PC-9 (cell line): Measurements from ENCODE around the gene TOR3A. TPM values are rescaled to one million over a fixed set of nuclear protein-coding genes. Genes with fewer than 3 reads are reported as not detected.

ENCODE experiments used
- BruUV-seq: library from RNA; stranded (reverse); fragments of 400-500 nt; replicated peaks from 2 replicates; lab custom pipeline; 2021; lab: Mats Ljungman, UMichigan
- CTCF ChIA-PET: fragments of 300-600 bp; sonication (Branson Sonifier 250); formaldehyde crosslinking; loops from one replicate; lab custom pipeline; 2022; ENCODE audit warnings: antibody characterized with exemption; lab: Charles Lee
- POLR2A ChIA-PET: fragments of 300-600 bp; sonication (Branson Sonifier 250); formaldehyde crosslinking; loops from one replicate; lab custom pipeline; 2022; ENCODE audit warnings: antibody characterized with exemption; ENCODE audit not compliant: unreplicated experiment; lab: Charles Lee
- DNase-seq, 2 experiments: peaks; one replicate each; pipeline versions ENCODE4 v3.0.0 to v3.0.0-alpha.2; 2015 to 2022; ENCODE audit warnings: mixed read lengths in 1 of 2
- H2AFZ ChIP-seq: fragments of 200-600 bp; sonication (generic); 2 replicates; pipeline ENCODE4 v1.8.1; 2017; ENCODE audit warnings: antibody characterized with exemption
- H3F3A ChIP-seq: fragments of 200-600 bp; sonication (generic); 2 replicates; pipeline ENCODE4 v1.8.1; 2017; ENCODE audit warnings: antibody characterized with exemption, mild to moderate bottlenecking, low read depth; ENCODE audit not compliant: insufficient read depth
- H3K27ac ChIP-seq: fragments of 200-600 bp; sonication (generic); 2 replicates; pipeline ENCODE4 v1.6.1; 2016; ENCODE audit warnings: mixed run types
- H3K27me3 ChIP-seq: fragments of 200-600 bp; sonication (generic); 2 replicates; pipeline ENCODE4 v1.6.1; 2016; ENCODE audit warnings: low read depth, mixed run types; ENCODE audit not compliant: insufficient read depth
- H3K36me3 ChIP-seq: fragments of 200-600 bp; sonication (generic); 2 replicates; pipeline ENCODE4 v1.6.1; 2016; ENCODE audit warnings: low read depth, mixed run types
- H3K4me1 ChIP-seq: fragments of 200-600 bp; sonication (generic); replicated peaks from 2 replicates; pipeline ENCODE4 v1.6.1; 2016; ENCODE audit warnings: mixed run types; ENCODE audit not compliant: insufficient read depth
- H3K4me2 ChIP-seq: fragments of 200-600 bp; sonication (generic); 2 replicates; pipeline ENCODE4 v1.6.1; 2017; ENCODE audit warnings: mixed run types
- H3K4me3 ChIP-seq: fragments of 200-600 bp; sonication (generic); 2 replicates; pipeline ENCODE4 v1.6.1; 2016; ENCODE audit warnings: mixed run types
- H3K79me2 ChIP-seq: fragments of 200-600 bp; sonication (generic); 2 replicates; pipeline ENCODE4 v1.6.1; 2017; ENCODE audit warnings: low read depth, mixed run types
- H3K9me2 ChIP-seq: fragments of 200-600 bp; sonication (generic); 2 replicates; pipeline ENCODE4 v1.8.1; 2017; ENCODE audit warnings: mild to moderate bottlenecking; ENCODE audit not compliant: insufficient read depth
- H3K9me3 ChIP-seq: fragments of 200-600 bp; sonication (generic); 2 replicates; pipeline ENCODE4 v1.8.1; 2016; ENCODE audit warnings: low read depth; ENCODE audit not compliant: insufficient read depth
- H4K20me1 ChIP-seq: fragments of 200-600 bp; sonication (generic); 2 replicates; pipeline ENCODE4 v1.8.1; 2017; ENCODE audit not compliant: insufficient read depth
- EZH2 ChIP-seq: fragments of 200-600 bp; sonication (generic); IDR thresholded peaks from 2 replicates; pipeline ENCODE4 v1.8.0; 2017; ENCODE audit warnings: antibody characterized with exemption, low read depth
- intact Hi-C: fragments of 100-400 bp; cut with micrococcal nuclease; formaldehyde crosslinking; loops from one replicate; pipeline ENCODE4 v1.10.0; 2022; ENCODE audit not compliant: unreplicated experiment
- total RNA-seq: library from RNA; stranded (reverse); gene quantifications from 2 replicates; pipeline ENCODE4 v1.2.3, GENCODE V29; 2021
- TF ChIP-seq, protein P1 (sequence below): fragments of 200-600 bp; sonication (generic); conservative IDR thresholded peaks from 2 replicates; pipeline ENCODE4 v1.6.1; 2017; ENCODE audit warnings: mixed run types, antibody characterized with exemption, mild to moderate bottlenecking, moderate library complexity

TOR3A gene
- total RNA-seq, 1 experiment from 2014 or later: 31.6 TPM

DNA sequence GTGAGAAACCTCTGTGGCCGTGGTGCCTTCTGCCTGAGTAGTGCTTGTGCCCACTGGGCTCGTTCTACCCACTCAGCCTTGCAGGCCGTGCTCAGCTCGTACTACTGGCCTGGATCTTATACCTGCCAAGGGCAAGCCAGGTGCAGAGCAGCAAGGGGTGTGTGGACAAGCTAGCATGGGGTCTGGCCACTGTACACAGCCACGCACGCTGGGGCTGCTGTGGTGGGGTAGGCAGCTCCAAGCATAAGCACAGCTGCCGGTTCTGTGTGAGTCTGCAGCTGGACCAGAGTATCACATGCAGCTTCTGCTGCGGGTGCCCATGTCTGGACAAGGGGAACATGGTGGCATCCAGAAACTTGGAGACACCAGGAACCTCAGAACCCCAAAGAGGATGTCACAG lies 39.8 kb upstream of the TOR3A start:
- Histone ChIP-seq H3K4me2 (no peak overlapping the region), H3K79me2 (peaks cover 54% of the 10 kb centered on the region), H2AFZ (no peak overlapping the region), H3K4me1 (peaks cover 22% of the 10 kb centered on the region), H3K9me3 (no peaks in the 10 kb centered on the region), H3K4me3 (no peak overlapping the region), H3K9me2 (no peaks in the 10 kb centered on the region), H3K27ac (no peak overlapping the region), H3K36me3 (0 out of 2 replicates have a peak, but pooled peaks cover 9% of the 10 kb centered on the region), H4K20me1 (no peaks in the 10 kb centered on the region), H3F3A (peaks cover 18% of the 10 kb centered on the region), H3K27me3 (no peaks in the 10 kb centered on the region)
- POLR2A ChIA-PET: no interaction called here
- DNase-seq: no peak
- CTCF ChIA-PET: no interaction called here
- no TSS peak for BruUV-seq
- intact Hi-C loops: no loop called here
- TF ChIP-seq, protein P1, sequence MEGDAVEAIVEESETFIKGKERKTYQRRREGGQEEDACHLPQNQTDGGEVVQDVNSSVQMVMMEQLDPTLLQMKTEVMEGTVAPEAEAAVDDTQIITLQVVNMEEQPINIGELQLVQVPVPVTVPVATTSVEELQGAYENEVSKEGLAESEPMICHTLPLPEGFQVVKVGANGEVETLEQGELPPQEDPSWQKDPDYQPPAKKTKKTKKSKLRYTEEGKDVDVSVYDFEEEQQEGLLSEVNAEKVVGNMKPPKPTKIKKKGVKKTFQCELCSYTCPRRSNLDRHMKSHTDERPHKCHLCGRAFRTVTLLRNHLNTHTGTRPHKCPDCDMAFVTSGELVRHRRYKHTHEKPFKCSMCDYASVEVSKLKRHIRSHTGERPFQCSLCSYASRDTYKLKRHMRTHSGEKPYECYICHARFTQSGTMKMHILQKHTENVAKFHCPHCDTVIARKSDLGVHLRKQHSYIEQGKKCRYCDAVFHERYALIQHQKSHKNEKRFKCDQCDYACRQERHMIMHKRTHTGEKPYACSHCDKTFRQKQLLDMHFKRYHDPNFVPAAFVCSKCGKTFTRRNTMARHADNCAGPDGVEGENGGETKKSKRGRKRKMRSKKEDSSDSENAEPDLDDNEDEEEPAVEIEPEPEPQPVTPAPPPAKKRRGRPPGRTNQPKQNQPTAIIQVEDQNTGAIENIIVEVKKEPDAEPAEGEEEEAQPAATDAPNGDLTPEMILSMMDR: no peak
- TF ChIP-seq EZH2: no peak

DNA sequence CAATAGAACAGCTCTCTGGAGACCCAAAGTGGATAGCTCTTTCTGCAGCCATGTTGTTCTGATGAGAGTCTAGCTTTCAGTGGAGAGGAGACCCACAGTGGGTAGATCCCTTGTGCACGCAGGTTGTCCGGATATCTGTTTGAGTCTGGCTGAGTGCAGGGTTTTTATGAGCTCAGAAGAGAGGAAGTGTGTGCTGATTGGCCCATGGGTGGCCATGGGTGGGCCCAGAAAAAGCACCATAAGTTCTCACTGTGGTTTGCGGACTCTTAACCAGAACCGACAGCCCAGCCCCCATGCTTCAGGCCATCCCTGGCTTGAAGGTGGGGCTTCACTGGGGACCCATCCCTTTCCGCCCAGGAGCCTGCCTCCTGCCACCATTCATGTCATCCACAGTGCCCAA lies 39.2 kb upstream of the TOR3A start:
- no peaks in the 10 kb centered on the region for H3K27me3 ChIP-seq
- CTCF ChIA-PET: interaction anchor here (0.5 kb wide), 1 partner anchor 15 kb away, joined by 3 read pairs; no protein-coding TSS in a partner anchor
- DNase-seq: no peak
- no peak overlapping the region for H2AFZ ChIP-seq
- TF ChIP-seq EZH2: no peak
- TF ChIP-seq, protein P1: no peak
- 0 out of 2 replicates have a peak, but pooled peaks cover 9% of the 10 kb centered on the region for H3K36me3 ChIP-seq
- H3K27ac ChIP-seq: no peak overlapping the region
- H3K4me1 ChIP-seq: peaks cover 17% of the 10 kb centered on the region
- intact Hi-C loops: no loop called here
- H3F3A ChIP-seq: peaks cover 12% of the 10 kb centered on the region
- peaks cover 55% of the 10 kb centered on the region for H3K79me2 ChIP-seq
- BruUV-seq: no TSS peak
- no peaks in the 10 kb centered on the region for H3K9me2 ChIP-seq
- H3K9me3 ChIP-seq: no peaks in the 10 kb centered on the region
- no peaks in the 10 kb centered on the region for H4K20me1 ChIP-seq
- no peak overlapping the region for H3K4me3 ChIP-seq
- POLR2A ChIA-PET: interaction anchor here (0.7 kb wide), 1 partner anchor 124 kb away, joined by 6 read pairs; no protein-coding TSS in a partner anchor
- no peak overlapping the region for H3K4me2 ChIP-seq

DNA sequence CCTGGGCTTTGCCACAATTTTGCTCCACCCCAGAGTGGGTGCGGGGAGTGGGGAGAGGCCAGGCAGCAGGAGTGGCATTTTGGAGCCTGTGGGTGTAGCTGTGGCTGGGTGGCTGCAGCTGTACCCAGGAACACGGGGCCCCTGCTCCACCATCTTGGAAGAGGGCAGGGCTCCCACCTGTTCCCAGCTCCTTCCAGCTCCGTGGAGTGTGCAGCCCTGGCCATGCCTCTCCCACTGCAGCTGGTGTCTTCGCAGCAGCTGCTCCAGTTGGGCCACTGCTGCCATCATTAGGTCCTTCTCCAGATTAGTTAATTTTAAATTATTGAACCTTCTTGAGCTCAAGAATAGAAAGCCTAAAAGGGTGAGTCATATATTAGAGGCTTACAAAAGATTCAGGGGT lies 38.6 kb upstream of the TOR3A start:
- H3K79me2 ChIP-seq: peaks cover 49% of the 10 kb centered on the region
- no peaks in the 10 kb centered on the region for H4K20me1 ChIP-seq
- POLR2A ChIA-PET: no interaction called here
- H3K9me3 ChIP-seq: no peaks in the 10 kb centered on the region
- CTCF ChIA-PET: interaction anchor here (0.5 kb wide), 1 partner anchor 14 kb away, joined by 3 read pairs; no protein-coding TSS in a partner anchor
- H3K4me2 ChIP-seq: no peak overlapping the region
- no peaks in the 10 kb centered on the region for H3K27me3 ChIP-seq
- H3F3A ChIP-seq: peaks cover 6% of the 10 kb centered on the region
- DNase-seq: no peak
- no peak overlapping the region for H3K4me3 ChIP-seq
- H3K36me3 ChIP-seq: 0 out of 2 replicates have a peak, but pooled peaks cover 11% of the 10 kb centered on the region
- H3K4me1 ChIP-seq: peaks cover 12% of the 10 kb centered on the region
- intact Hi-C loops: no loop called here
- no peak overlapping the region for H3K27ac ChIP-seq
- no peak overlapping the region for H2AFZ ChIP-seq
- TF ChIP-seq EZH2: no peak
- TF ChIP-seq, protein P1: no peak
- BruUV-seq: no TSS peak
- H3K9me2 ChIP-seq: no peaks in the 10 kb centered on the region
